MM.1S (cell line): Measurements from ENCODE around the gene KLF4.

Experiments used
- DNase-seq: peaks from one replicate; pipeline ENCODE4 v3.0.0-alpha.2; 2015
- H2AFZ ChIP-seq: fragments of 300-600 bp; sonication (generic); 2 replicates; pipeline ENCODE4 v1.6.0; 2016; ENCODE audit warnings: antibody characterized with exemption, low read length
- H3F3A ChIP-seq: fragments of 300-600 bp; sonication (generic); 2 replicates; pipeline ENCODE4 v1.6.1; 2016; ENCODE audit warnings: mild to moderate bottlenecking, antibody characterized with exemption, low read length, moderate library complexity, mixed read lengths; ENCODE audit not compliant: insufficient read depth
- H3K27ac ChIP-seq: fragments of 300-600 bp; sonication (generic); 2 replicates; pipeline ENCODE4 v1.5.1; 2016; ENCODE audit warnings: mild to moderate bottlenecking, low read length
- H3K27me3 ChIP-seq: fragments of 300-600 bp; sonication (generic); replicated peaks from 2 replicates; pipeline ENCODE4 v1.6.0; 2016; ENCODE audit warnings: low read length; ENCODE audit not compliant: insufficient read depth
- H3K36me3 ChIP-seq: fragments of 300-600 bp; sonication (generic); replicated peaks from 2 replicates; pipeline ENCODE4 v1.6.1; 2016; ENCODE audit warnings: mild to moderate bottlenecking, low read length, mixed read lengths; ENCODE audit not compliant: insufficient read depth
- H3K4me1 ChIP-seq: fragments of 300-600 bp; sonication (generic); 2 replicates; pipeline ENCODE4 v1.6.1; 2016; ENCODE audit warnings: low read length, mixed read lengths
- H3K4me2 ChIP-seq: fragments of 300-600 bp; sonication (generic); 2 replicates; pipeline ENCODE4 v1.6.0; 2016; ENCODE audit warnings: low read depth, low read length
- H3K4me3 ChIP-seq: fragments of 300-600 bp; sonication (generic); 2 replicates; pipeline ENCODE4 v1.5.1; 2016; ENCODE audit warnings: low read length, mixed read lengths
- H3K79me2 ChIP-seq: fragments of 300-600 bp; sonication (generic); 2 replicates; pipeline ENCODE4 v1.6.1; 2016; ENCODE audit warnings: mixed run types, low read length, mixed read lengths
- H3K9ac ChIP-seq: fragments of 300-600 bp; sonication (generic); 2 replicates; pipeline ENCODE4 v1.6.1; 2016; ENCODE audit warnings: low read length, mixed read lengths
- H3K9me2 ChIP-seq: fragments of 300-600 bp; sonication (generic); replicated peaks from 2 replicates; pipeline ENCODE4 v1.6.1; 2016; ENCODE audit warnings: mild to moderate bottlenecking, low read length, mixed read lengths; ENCODE audit not compliant: insufficient read depth
- H3K9me3 ChIP-seq: fragments of 300-600 bp; sonication (generic); replicated peaks from 2 replicates; pipeline ENCODE4 v1.6.1; 2016; ENCODE audit warnings: mild to moderate bottlenecking, low read length, mixed read lengths; ENCODE audit not compliant: insufficient read depth
- H4K20me1 ChIP-seq: fragments of 300-600 bp; sonication (generic); 2 replicates; pipeline ENCODE4 v1.6.1; 2016; ENCODE audit warnings: mild to moderate bottlenecking, low read length, moderate library complexity, mixed read lengths; ENCODE audit not compliant: insufficient read depth
- CTCF ChIP-seq: fragments of 300-600 bp; sonication (generic); IDR thresholded peaks from 2 replicates; pipeline ENCODE4 v1.5.1; 2016; ENCODE audit warnings: antibody characterized with exemption, low read length, mixed read lengths
- EZH2 ChIP-seq: fragments of 300-600 bp; sonication (generic); optimal IDR thresholded peaks from 2 replicates; pipeline ENCODE3; 2017; ENCODE audit warnings: low read depth, mild to moderate bottlenecking, antibody characterized with exemption, low read length, mixed read lengths
- EZH2phosphoT487 ChIP-seq: fragments of 300-600 bp; sonication (generic); IDR thresholded peaks from 2 replicates; pipeline ENCODE4 v1.6.1; 2018; ENCODE audit warnings: antibody characterized with exemption, low read length

Gene KLF4

GRCh38 chr9:107447081-107447480, 42.5 kb downstream of the KLF4 start:
- no peaks in the 10 kb centered on the region for H3F3A ChIP-seq
- H3K4me3 ChIP-seq, result no peak overlapping the region

GRCh38 chr9:107446491-107446890, 43.1 kb downstream of the KLF4 start:
- no peaks in the 10 kb centered on the region for H3K36me3 ChIP-seq
- DNase-seq, result no peak
- no peaks in the 10 kb centered on the region for H3F3A ChIP-seq
- no peaks in the 10 kb centered on the region for H3K9me2 ChIP-seq
- no peak overlapping the region for H3K9ac ChIP-seq
- no peak overlapping the region for H2AFZ ChIP-seq
- no peak overlapping the region for H3K4me2 ChIP-seq
- no peaks in the 10 kb centered on the region for H3K27me3 ChIP-seq
- TF ChIP-seq EZH2, result no peak
- H3K4me1 ChIP-seq, result no peaks in the 10 kb centered on the region
- no peaks in the 10 kb centered on the region for H4K20me1 ChIP-seq
- no peaks in the 10 kb centered on the region for H3K9me3 ChIP-seq
- no peaks in the 10 kb centered on the region for H3K79me2 ChIP-seq
- no peak overlapping the region for H3K27ac ChIP-seq
- no peak overlapping the region for H3K4me3 ChIP-seq

More at GRCh38 chr9:107447081-107447480, 42.5 kb downstream of the KLF4 start:
- H3K9me2 ChIP-seq, result no peaks in the 10 kb centered on the region
- H3K36me3 ChIP-seq, result no peaks in the 10 kb centered on the region
- TF ChIP-seq EZH2phosphoT487 (no peak), CTCF (no peak), EZH2 (no peak)
- H3K9me3 ChIP-seq, result no peaks in the 10 kb centered on the region
- DNase-seq, result no peak
- no peak overlapping the region for H3K4me2 ChIP-seq
- H3K79me2 ChIP-seq, result no peaks in the 10 kb centered on the region
- no peaks in the 10 kb centered on the region for H3K27me3 ChIP-seq
- H3K27ac ChIP-seq, result no peak overlapping the region
- no peaks in the 10 kb centered on the region for H4K20me1 ChIP-seq
- H3K4me1 ChIP-seq, result no peaks in the 10 kb centered on the region
- H2AFZ ChIP-seq, result no peak overlapping the region
- no peak overlapping the region for H3K9ac ChIP-seq

GRCh38 chr9:107443786-107444185, 45.8 kb downstream of the KLF4 start:
- Histone ChIP-seq H2AFZ (no peak overlapping the region), H3K79me2 (no peaks in the 10 kb centered on the region), H3K9me2 (no peaks in the 10 kb centered on the region), H3K36me3 (no peaks in the 10 kb centered on the region), H3F3A (no peaks in the 10 kb centered on the region), H3K9ac (no peak overlapping the region), H3K4me3 (no peak overlapping the region), H3K9me3 (no peaks in the 10 kb centered on the region), H3K4me2 (no peak overlapping the region), H4K20me1 (no peaks in the 10 kb centered on the region), H3K27ac (no peak overlapping the region), H3K4me1 (no peaks in the 10 kb centered on the region), H3K27me3 (no peaks in the 10 kb centered on the region)
- DNase-seq, result no peak
- no peak for TF ChIP-seq EZH2
- TF ChIP-seq EZH2phosphoT487, result no peak
- no peak for TF ChIP-seq CTCF

DNA sequence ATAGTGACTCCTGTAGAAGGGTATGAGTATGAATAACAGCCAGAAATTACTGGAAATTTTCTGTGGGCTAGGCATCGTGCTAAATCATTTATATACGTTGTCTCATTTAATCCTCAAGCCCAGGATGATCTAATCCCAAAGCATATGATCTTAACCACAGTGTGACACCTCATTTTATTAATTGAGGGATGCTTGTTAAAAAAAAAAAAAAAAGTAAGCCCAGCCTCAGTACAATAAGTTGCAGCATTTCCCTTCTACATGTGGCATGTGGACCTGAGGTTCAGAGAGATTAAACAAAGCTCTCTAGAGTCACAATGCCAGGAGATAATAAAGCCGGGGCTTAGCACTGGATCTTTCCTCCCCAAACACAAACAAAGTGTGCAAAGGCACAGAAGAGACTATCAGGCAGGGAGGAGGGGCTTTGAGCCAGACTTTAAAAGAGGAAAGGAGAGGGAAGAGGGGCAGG, 49.5 kb downstream of the KLF4 start:
- Histone ChIP-seq H3K27me3 (no peaks in the 10 kb centered on the region), H3K4me3 (no peak overlapping the region), H3K9ac (no peak overlapping the region), H3K27ac (no peak overlapping the region), H3K9me2 (no peaks in the 10 kb centered on the region), H2AFZ (no peak overlapping the region), H3K36me3 (no peaks in the 10 kb centered on the region), H3K4me2 (no peak overlapping the region), H4K20me1 (no peaks in the 10 kb centered on the region), H3F3A (no peaks in the 10 kb centered on the region), H3K4me1 (no peaks in the 10 kb centered on the region), H3K9me3 (no peaks in the 10 kb centered on the region), H3K79me2 (no peaks in the 10 kb centered on the region)
- TF ChIP-seq EZH2phosphoT487 (no peak), CTCF (no peak), EZH2 (no peak)
- no peak for DNase-seq
